Measurements from ENCODE around the gene STPG2. TPM values are rescaled to one million over a fixed set of nuclear protein-coding genes. Genes with fewer than 3 reads are reported as not detected.

STPG2 gene
- total RNA-seq, 2 experiments from 2014 or later = not detected

GRCh38 chr4:97900229-97900628 is 243.0 kb downstream of the STPG2 start:
- ATAC-seq (ENCODE audit: low read depth) = no peak
- Mint-ChIP-seq H3K9me3 (no peaks in the 10 kb centered on the region), H3K27ac (no peak overlapping the region), H3K4me1 (no peaks in the 10 kb centered on the region), H3K4me3 (no peak overlapping the region), H3K36me3 (no peaks in the 10 kb centered on the region), H3K27me3 (no peaks in the 10 kb centered on the region)
- no peak for DNase-seq
- POLR2A ChIA-PET = no interaction called here

GRCh38 chr4:97892592-97893266 is 250.5 kb downstream of the STPG2 start:
- H3K4me3 Mint-ChIP-seq = no peak overlapping the region
- H3K36me3 Mint-ChIP-seq = no peaks in the 10 kb centered on the region
- H3K4me1 Mint-ChIP-seq = no peaks in the 10 kb centered on the region
- H3K27me3 Mint-ChIP-seq = no peaks in the 10 kb centered on the region
- H3K27ac Mint-ChIP-seq = no peak overlapping the region
- POLR2A ChIA-PET = no interaction called here
- H3K9me3 Mint-ChIP-seq = no peaks in the 10 kb centered on the region
- DNase-seq = no peak
- no peak for ATAC-seq (ENCODE audit: low read depth)

GRCh38 chr4:97879942-97880341 is 263.3 kb downstream of the STPG2 start:
- Mint-ChIP-seq H3K4me1 (no peaks in the 10 kb centered on the region), H3K9me3 (peaks cover 3% of the 10 kb centered on the region), H3K27ac (no peak overlapping the region), H3K36me3 (no peaks in the 10 kb centered on the region), H3K27me3 (no peaks in the 10 kb centered on the region), H3K4me3 (no peak overlapping the region)
- POLR2A ChIA-PET = no interaction called here
- no peak for DNase-seq
- no peak for ATAC-seq (ENCODE audit: low read depth)

GRCh38 chr4:97868097-97868496 is 275.2 kb downstream of the STPG2 start:
- no peaks in the 10 kb centered on the region for H3K27me3 Mint-ChIP-seq
- peaks cover 4% of the 10 kb centered on the region for H3K9me3 Mint-ChIP-seq
- no peaks in the 10 kb centered on the region for H3K36me3 Mint-ChIP-seq
- ATAC-seq (ENCODE audit: low read depth) (no peak), DNase-seq (no peak)
- no peak overlapping the region for H3K27ac Mint-ChIP-seq
- POLR2A ChIA-PET = no interaction called here
- H3K4me3 Mint-ChIP-seq = no peak overlapping the region
- H3K4me1 Mint-ChIP-seq = no peaks in the 10 kb centered on the region

- H3K4me3 Mint-ChIP-seq = no peak overlapping the region
- no peaks in the 10 kb centered on the region for H3K4me1 Mint-ChIP-seq
- no peak for ATAC-seq (ENCODE audit: low read depth)
- H3K27ac Mint-ChIP-seq = no peak overlapping the region
- no peaks in the 10 kb centered on the region for H3K36me3 Mint-ChIP-seq
- POLR2A ChIA-PET = no interaction called here
- H3K27me3 Mint-ChIP-seq = no peaks in the 10 kb centered on the region
- H3K9me3 Mint-ChIP-seq = peaks cover 7% of the 10 kb centered on the region
- DNase-seq = no peak
Measured at GRCh38 chr4:97867557-97868091, 275.7 kb downstream of the STPG2 start.

- Mint-ChIP-seq H3K4me1 (no peaks in the 10 kb centered on the region), H3K9me3 (peaks cover 10% of the 10 kb centered on the region), H3K27me3 (no peaks in the 10 kb centered on the region), H3K27ac (no peak overlapping the region), H3K36me3 (no peaks in the 10 kb centered on the region), H3K4me3 (no peak overlapping the region)
- DNase-seq = no peak
- POLR2A ChIA-PET = no interaction called here
- no peak for ATAC-seq (ENCODE audit: low read depth)
Measured at GRCh38 chr4:97866821-97867556, 276.3 kb downstream of the STPG2 start.

- ATAC-seq (ENCODE audit: low read depth) = no peak
- H3K27ac Mint-ChIP-seq = no peak overlapping the region
- H3K27me3 Mint-ChIP-seq = no peaks in the 10 kb centered on the region
- no peaks in the 10 kb centered on the region for H3K36me3 Mint-ChIP-seq
- H3K9me3 Mint-ChIP-seq = peaks cover 8% of the 10 kb centered on the region
- H3K4me1 Mint-ChIP-seq = no peaks in the 10 kb centered on the region
- no peak overlapping the region for H3K4me3 Mint-ChIP-seq
- no peak for DNase-seq
- POLR2A ChIA-PET = no interaction called here
Measured at GRCh38 chr4:97851115-97851514, 292.2 kb downstream of the STPG2 start.

- Mint-ChIP-seq H3K36me3 (no peaks in the 10 kb centered on the region), H3K4me3 (no peak overlapping the region), H3K27ac (no peak overlapping the region), H3K27me3 (no peaks in the 10 kb centered on the region), H3K9me3 (peaks cover 2% of the 10 kb centered on the region), H3K4me1 (no peaks in the 10 kb centered on the region)
- no peak for DNase-seq
- POLR2A ChIA-PET = no interaction called here
- ATAC-seq (ENCODE audit: low read depth) = no peak
Measured at GRCh38 chr4:97845758-97846157, 297.5 kb downstream of the STPG2 start.

GRCh38 chr4:97841512-97841911 is 301.8 kb downstream of the STPG2 start:
- POLR2A ChIA-PET = no interaction called here
- no peaks in the 10 kb centered on the region for H3K36me3 Mint-ChIP-seq
- peaks cover 2% of the 10 kb centered on the region for H3K9me3 Mint-ChIP-seq

GRCh38 chr4:97836662-97837061 is 306.6 kb downstream of the STPG2 start:
- ATAC-seq (ENCODE audit: low read depth) = no peak
- Mint-ChIP-seq H3K4me3 (no peak overlapping the region), H3K27ac (no peak overlapping the region), H3K27me3 (no peaks in the 10 kb centered on the region), H3K9me3 (peaks cover 5% of the 10 kb centered on the region), H3K4me1 (no peaks in the 10 kb centered on the region), H3K36me3 (no peaks in the 10 kb centered on the region)
- POLR2A ChIA-PET = no interaction called here
- DNase-seq = no peak

More at GRCh38 chr4:97841512-97841911, 301.8 kb downstream of the STPG2 start:
- H3K4me1 Mint-ChIP-seq = no peaks in the 10 kb centered on the region
- DNase-seq = no peak
- ATAC-seq (ENCODE audit: low read depth) = no peak
- no peak overlapping the region for H3K4me3 Mint-ChIP-seq
- no peak overlapping the region for H3K27ac Mint-ChIP-seq
- H3K27me3 Mint-ChIP-seq = no peaks in the 10 kb centered on the region

GRCh38 chr4:97828646-97829045 is 314.6 kb downstream of the STPG2 start:
- H3K4me1 Mint-ChIP-seq = no peaks in the 10 kb centered on the region
- H3K27me3 Mint-ChIP-seq = no peaks in the 10 kb centered on the region
- no peak overlapping the region for H3K4me3 Mint-ChIP-seq
- H3K9me3 Mint-ChIP-seq = peaks cover 7% of the 10 kb centered on the region
- no peak for DNase-seq
- H3K27ac Mint-ChIP-seq = no peak overlapping the region
- POLR2A ChIA-PET = no interaction called here
- no peak for ATAC-seq (ENCODE audit: low read depth)
- no peaks in the 10 kb centered on the region for H3K36me3 Mint-ChIP-seq

- POLR2A ChIA-PET = no interaction called here
- Mint-ChIP-seq H3K36me3 (no peaks in the 10 kb centered on the region), H3K4me3 (no peak overlapping the region), H3K27ac (no peak overlapping the region), H3K9me3 (peaks cover 6% of the 10 kb centered on the region), H3K4me1 (no peaks in the 10 kb centered on the region), H3K27me3 (no peaks in the 10 kb centered on the region)
- ATAC-seq (ENCODE audit: low read depth) (no peak), DNase-seq (no peak)
Measured at GRCh38 chr4:97819294-97819693, 324.0 kb downstream of the STPG2 start.

- no peaks in the 10 kb centered on the region for H3K4me1 Mint-ChIP-seq
- no peaks in the 10 kb centered on the region for H3K27me3 Mint-ChIP-seq
- DNase-seq (no peak), ATAC-seq (ENCODE audit: low read depth) (no peak)
- H3K36me3 Mint-ChIP-seq = no peaks in the 10 kb centered on the region
- POLR2A ChIA-PET = no interaction called here
- H3K4me3 Mint-ChIP-seq = no peak overlapping the region
- H3K27ac Mint-ChIP-seq = no peak overlapping the region
- H3K9me3 Mint-ChIP-seq = peaks cover 6% of the 10 kb centered on the region
Measured at GRCh38 chr4:97812768-97813167, 330.5 kb downstream of the STPG2 start.

- no peak overlapping the region for H3K4me3 Mint-ChIP-seq
- H3K27me3 Mint-ChIP-seq = no peaks in the 10 kb centered on the region
- no peaks in the 10 kb centered on the region for H3K4me1 Mint-ChIP-seq
- H3K9me3 Mint-ChIP-seq = peaks cover 5% of the 10 kb centered on the region
- no peaks in the 10 kb centered on the region for H3K36me3 Mint-ChIP-seq
- POLR2A ChIA-PET = no interaction called here
- no peak overlapping the region for H3K27ac Mint-ChIP-seq
- ATAC-seq (ENCODE audit: low read depth) (no peak), DNase-seq (no peak)
Measured at GRCh38 chr4:97786306-97786920, 356.9 kb downstream of the STPG2 start.

Data from activated naive CD8-positive, alpha-beta T cell treated with anti-CD3 and anti-CD28 coated beads, Interleukin-2, amount 10 ng/mL, durations not matched to agents 7 days and 5 days (primary cell).